HG03066 (cell line): ENCODE results near the gene PCDH15.
"Not testable (repeated sequence)": the region's sequence is repeated elsewhere in the genome, so short reads cannot be mapped to it uniquely, and the experiment has no call there.

Experiments
- ATAC-seq: cut with Tn5 transposase; IDR thresholded peaks from one replicate; pipeline ENCODE4 v1.9.1; 2021; ENCODE audit warnings: low read depth; ENCODE audit not compliant: unreplicated experiment

The PCDH15 gene

DNA sequence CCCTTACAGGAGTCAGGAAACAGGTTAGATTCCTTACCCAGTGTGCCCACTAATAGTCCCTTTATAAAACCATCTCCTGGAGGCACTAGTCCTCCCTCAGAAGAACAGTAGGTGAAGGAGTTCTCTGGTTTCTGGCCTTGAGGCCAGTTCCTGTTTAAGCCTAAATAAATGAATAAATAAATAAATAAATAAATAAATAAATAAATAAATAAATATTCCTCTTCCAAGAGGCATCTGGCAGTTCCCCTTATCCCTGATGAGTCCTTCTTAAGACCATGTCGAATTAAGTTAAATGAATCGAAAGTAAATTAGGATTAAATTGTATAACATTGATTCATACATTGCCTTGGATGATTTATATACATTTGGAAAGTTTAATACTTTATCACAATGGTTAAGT lies 223.3 kb downstream of the PCDH15 start:
- ATAC-seq: no peak

DNA sequence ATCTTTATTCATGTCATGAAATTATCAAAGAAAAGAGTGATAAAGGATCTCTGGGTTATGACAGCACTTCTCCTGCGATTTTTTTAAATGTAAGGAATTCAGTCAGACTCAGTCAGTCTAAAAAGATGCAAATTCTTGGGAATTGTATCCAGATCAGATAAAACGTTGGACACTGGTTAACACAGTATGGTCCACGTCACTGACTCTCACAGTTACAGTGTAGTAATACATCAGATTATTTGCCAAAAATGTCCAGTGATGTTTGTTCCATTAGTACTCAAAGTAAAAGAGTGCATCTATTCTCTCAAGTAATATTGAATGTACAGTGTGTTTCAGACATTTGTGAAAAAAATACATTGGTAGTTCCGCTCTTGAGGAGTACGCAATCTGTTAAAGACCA lies 224.5 kb downstream of the PCDH15 start:
- ATAC-seq: no peak

DNA sequence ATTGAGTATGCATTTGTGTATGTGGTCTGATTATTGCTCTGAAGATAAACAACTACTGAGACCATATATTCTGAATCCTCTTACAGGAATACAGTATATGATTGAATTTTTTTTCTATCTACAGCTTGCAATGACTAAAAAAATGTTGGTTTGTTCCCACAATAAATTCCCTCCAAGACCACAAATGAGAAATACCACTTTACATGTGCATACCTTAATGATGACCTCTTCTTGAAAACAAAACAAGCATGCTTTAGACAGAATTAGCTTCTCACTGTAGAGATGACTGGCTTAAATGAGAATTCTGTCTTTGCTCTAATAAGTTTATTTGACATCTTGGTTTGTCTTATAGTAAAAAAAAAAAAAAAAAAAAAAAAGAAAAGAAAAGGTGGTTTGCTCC lies 241.5 kb downstream of the PCDH15 start:
- ATAC-seq: no peak

DNA sequence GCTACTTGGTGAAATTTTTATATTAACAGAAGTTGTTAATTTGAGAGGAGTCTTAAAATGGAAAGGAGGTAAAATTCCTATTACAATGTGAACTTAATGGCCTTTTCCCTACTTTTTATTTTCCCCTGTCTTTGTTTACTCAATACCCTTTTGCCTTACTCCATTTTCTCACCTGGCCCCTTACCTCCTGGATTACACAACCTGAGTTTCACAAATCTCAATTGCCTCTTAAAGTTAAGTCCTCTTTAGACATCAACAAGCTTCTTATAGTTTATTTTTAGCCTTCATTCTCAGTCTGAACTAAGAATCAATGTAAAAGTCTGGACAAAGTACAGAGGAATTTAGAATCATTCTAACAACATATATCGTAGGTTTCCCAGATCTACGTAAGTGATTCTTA lies 247.0 kb downstream of the PCDH15 start:
- ATAC-seq: no peak

DNA sequence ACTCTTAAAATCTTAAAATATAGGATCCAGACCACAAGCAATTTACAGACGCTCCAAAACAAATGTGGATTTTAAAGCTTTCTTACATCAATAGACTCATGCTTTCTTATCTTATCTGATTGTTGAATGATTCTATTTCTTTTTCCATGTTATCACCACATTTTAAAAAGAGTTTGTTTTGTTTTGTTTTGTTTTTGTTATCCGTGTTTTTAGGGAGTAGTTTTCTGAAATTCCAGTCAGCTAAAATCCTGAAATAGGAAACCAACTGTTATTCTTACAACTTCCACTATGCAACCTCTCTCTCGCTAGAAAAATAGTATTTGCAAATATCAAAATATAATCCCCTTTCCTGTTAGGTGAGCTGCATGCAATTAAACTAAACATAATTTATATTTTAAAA lies 251.0 kb downstream of the PCDH15 start:
- no peak for ATAC-seq

DNA sequence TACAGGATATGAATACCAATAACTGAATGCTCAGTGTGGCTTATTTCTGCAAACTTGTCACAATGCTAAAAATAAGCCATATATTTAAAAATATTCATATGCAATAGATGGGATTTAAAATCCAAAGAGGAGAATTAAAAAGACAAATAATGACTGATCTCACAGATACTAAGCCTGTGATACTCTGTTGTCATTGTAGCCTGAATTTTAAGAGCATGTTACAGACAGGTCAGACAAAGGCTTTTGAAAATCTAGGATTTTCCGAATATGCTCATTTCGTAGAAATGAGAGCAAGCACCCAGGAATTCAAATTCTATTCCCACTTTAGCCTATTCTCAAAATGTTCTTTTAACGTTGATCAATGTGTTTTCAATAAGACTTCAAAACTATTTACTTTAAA lies 269.7 kb downstream of the PCDH15 start:
- no peak for ATAC-seq

DNA sequence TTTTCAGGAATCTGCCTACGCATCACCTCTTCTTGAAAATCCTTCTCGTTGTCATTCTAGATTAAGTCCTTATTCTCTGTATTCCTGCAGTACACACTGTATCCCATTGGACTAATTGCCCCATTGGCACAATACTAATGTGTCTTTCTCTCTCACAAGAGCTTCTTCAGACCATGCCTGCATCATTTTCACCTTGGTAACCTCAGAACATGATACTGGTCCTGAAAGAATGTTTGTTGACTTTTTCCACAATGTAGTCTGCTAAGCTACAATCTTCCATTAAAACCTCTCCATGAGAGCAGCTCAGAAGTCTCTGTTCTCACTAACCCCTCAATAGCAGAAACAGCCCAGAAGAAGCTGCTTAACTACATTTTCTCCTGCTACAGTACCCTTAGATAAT lies 270.7 kb downstream of the PCDH15 start:
- no peak for ATAC-seq

DNA sequence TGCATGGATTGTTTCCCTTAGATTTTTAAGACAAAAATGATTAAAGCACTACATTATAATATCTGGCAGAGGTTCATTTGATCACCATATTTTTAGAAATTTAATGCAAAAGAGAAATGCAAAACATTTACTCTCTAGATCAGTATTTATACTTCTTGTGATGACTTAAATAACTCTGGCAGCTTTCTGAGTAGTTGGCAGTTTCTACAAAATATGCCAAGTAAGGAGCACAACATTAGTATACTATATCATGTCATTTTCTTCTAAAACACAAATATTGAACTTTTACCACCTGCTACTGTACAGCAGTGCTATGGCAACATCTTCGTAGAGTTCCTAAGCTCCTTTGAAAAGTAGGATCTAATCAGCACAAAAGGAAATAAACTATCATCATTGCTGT lies 275.2 kb downstream of the PCDH15 start:
- ATAC-seq: no peak

DNA sequence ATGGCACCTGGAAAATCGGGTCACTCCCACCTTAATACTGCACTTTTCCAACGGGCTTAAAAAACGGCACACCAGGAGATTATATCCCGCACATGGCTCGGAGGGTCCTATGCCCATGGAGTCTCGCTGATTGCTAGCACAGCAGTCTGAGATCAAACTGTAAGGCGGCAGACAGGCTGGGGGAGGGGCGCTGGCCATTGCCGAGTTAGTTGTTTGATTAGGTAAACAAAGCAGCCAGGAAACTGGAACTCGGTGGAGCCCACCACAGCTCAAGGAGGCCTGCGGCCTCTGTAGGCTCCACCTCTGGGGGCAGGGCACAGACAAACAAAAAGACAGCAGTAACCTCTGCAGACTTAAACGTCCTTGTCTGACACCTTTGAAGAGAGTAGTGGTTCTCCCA lies 285.8 kb downstream of the PCDH15 start:
- not testable (repeated sequence) for ATAC-seq

DNA sequence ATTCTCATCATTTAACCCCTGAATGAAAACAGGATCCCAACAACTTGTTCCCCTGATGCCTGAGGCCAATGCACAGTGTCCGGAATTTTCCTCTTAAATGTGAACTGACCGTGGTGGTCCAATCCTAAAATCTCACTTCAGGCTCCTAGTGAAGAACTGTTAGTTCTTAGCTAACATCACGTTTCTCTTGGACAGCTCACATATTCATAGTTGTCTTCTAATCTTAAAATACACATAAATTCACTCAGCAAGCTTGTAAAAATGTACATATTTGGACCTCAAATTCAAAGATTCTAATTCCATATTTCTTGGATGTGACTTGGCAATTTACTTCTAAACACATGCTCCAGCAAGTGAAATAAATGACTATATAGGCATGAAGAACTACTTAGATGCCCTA lies 297.2 kb downstream of the PCDH15 start:
- ATAC-seq: no peak

DNA sequence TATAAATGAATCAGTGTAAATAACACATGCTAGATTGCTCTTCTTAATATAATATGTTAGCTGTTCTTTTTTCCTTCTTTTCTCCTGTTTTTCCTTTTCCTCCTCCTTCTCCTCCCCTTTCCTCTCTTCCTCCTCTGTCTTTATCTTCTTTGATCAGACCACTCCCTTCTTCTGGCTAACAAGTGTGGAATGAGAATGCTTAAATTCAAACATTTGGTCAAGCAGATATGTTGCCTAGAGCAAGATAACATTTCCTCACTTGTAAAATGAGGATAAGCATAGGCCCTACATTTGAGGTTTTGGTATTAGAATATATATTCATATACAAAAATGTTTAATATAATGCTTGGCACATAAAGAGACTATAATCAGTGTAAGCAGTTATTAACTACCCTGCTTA lies 299.1 kb downstream of the PCDH15 start:
- no peak for ATAC-seq

DNA sequence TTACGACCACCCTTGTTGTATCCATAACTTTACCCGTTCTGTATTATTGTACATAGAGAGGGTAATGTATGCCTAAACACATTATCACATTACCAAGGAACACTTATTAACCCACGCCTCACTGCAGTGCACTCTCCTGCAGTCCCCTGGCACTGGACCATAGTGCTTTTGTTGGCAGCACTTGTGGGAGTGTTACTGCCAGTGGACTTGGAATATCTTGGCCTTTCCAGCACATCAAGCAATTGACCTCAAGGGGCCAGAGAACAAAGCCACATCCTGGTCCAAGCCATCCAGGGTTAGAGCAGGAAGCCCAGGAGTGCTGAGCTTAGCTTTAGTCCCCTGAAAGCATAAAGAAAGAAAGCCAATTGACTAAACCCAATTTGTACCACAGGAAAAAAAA lies 304.2 kb downstream of the PCDH15 start:
- ATAC-seq: no peak

DNA sequence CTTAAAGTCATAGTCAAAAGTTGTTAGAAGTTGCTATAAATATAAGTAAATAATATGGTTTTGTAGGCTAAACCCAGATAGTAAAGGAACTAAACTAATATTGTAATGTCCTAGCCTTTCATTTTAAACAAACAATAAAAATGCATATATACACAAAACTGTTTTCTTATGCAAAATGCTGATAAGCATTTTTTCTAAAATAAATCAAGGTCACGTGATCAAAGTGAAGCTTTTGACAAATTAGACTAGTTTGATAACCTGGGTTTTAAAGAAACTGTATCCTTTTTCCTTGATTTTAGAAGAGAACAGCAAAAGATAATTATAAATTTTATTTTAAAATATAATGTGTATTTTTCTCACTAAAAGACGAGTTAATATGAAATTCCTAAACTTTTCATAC lies 313.3 kb downstream of the PCDH15 start:
- ATAC-seq: no peak

DNA sequence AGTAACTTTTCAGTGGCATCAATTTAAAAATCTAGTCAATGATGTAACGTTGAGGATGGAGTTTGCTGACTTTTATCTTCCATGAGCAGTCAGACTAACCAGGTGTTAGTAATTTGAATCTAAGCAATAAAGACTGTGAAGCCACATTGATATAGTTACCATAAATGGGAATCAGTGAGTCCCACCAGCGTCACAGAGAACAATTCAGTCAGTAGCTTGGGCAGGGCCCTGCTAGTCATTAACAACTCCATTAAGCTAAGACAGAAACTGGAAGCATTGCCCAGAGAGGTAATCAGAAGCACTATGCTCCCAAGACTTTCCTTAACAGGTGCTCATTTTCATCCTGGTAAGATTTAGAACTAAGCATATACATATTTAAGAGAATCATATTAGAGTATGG lies 315.1 kb downstream of the PCDH15 start:
- no peak for ATAC-seq

DNA sequence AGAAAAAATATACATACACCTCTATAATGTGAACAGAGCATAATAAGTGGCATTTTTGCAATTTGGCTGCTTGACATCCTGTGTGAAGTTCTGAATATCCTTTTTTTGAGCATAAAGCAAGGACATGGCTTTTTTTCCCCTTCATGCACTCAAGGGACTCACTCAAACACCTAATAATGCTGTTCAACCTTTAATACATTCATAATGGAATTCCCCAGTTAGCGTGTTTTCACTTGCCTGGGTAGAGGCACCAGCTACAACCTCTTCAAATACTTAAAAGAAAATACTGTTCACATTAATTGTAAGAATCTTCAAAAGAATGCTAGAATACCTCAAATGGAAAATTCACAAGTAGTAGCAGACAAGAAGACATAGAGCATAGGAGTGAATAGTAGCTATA lies 316.8 kb downstream of the PCDH15 start:
- ATAC-seq: no peak

DNA sequence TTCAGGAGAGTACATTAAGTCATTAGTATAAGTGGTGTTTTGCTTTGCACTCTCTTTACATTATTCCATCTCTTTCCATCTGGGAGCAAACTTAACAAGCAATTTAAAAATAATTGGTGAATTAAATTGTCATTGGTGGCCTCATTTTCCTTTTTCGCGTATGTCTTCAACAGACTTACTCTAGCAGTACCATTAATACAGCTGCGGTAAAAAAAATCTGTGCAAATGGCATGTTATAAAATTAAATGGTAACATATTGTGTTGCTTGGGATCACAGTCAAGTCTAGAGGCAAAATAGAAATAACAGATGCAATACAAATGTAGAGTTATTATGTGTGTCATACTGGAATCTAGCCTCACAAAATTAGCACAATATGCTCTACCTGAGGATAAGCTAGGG lies 322.4 kb downstream of the PCDH15 start:
- no peak for ATAC-seq

DNA sequence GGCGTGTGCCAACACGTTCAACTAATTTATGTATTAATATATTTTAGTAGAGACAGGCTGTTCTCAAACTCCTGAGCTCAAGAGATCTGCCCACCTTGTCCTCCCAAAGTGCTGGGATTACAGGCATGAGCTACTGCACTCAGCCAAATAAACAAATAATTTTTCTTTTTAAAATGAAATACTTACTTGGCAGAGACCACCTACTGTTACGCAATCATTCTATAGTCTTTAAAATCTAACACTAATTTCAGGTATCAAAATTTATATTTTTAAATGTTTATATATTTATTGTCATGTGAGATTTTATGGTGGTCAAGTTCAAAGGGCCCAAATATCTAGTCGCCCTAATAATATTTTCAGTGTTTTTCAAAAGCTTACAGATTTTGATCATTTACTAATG lies 323.3 kb downstream of the PCDH15 start:
- ATAC-seq: no peak

DNA sequence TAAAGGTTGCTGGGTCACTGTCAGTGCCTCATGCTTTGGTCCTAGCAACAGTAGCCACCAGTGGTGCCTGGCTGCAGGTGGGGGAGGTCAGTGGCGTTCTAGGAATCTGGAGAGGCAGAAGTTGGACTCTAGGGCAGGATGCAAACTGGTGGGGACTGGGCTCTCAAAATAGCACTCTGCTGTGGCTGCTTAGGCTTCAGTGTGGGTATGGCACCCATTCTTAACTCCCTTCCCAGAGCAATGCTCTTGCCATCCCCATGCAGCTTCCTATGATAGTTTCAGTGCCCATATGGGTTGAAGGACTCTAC lies 330.8 kb downstream of the PCDH15 start:
- ATAC-seq: no peak

DNA sequence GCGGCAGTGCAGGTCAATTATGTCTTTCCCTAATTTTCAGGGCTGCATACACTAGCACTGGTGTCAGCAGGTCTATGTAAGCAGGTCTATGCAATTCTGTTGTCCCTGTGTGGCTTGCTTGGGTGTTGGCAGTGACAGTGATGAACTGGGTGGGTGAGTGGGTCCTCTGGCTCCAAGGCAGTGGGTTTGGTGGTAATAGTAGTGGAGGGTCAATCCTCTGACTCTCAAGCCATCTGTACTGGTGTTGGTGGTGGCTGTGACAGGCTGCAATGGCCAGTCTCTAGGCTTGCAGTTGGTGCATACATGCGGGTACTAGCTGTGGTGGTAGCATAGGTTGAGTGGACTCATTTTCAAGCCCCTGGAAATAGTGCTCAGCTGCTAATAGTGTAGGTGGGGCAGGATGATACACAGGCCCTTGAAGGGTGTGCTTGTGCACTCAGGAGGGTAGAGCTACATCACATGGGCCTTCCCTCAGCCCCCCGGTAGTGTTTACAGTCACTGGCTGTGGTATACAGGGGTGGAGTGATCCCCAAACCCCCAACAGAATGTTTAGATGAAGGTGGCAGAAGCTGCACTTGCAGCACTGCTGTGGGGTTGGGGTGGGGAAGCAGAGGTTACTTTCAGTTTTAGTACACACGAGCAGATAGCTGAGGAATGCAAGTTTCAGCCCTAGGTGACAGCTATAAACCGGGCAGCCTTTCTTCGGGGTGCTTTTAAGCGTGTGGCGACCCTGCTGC lies 331.3 kb downstream of the PCDH15 start:
- ATAC-seq: no peak

DNA sequence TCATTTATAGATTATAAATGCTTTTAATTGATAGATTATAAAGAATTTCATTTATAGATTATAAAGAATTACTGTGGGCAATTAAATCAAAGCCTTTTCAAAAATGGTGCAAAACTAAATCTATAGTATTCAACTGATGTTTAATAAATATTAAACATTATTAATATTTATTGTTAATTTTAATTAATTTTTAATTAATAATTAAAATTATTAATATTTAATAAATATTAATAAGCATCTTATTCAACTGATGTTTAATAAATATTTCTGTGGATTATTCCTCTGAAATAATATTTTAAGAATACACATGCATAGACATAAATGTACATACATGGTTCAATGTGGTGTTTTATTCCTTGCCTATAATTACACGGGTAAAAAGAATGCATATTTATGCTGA lies 346.8 kb downstream of the PCDH15 start:
- no peak for ATAC-seq

DNA sequence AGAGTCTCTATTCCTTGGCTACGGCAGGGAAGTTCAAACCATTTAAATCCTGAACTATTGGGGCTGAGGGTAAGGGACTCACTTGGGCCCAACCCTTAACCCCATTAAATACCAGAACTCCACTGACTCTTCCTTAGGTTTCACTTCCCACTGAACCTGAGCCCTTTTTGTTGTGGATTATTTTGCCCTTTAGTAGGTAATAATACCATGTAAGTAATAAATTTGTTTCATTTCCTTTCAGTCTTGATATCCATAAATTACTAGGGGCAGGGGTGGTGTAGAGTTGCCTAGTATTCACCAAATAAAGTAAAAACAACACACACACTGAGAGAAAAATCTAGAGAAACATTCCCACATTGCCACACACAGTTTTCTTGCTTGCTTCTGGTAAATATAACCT lies 352.0 kb downstream of the PCDH15 start:
- no peak for ATAC-seq

DNA sequence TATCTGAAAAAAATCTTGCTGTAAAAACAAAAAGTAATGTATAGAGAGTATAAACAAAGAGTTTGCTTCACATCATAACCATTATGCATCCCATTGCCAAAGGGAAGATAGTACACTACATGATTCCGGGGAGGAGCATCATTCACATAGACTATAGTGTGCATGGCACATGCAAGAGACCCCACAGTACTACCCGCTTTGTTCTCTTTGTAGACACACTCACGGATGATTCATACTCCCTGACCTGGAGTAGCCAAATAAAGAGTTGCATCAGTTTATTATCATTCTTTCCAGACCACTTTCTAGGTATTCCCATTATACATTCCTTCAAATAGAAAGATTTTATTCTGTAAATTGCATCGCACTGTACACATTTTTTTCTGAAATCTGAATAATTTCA lies 356.9 kb downstream of the PCDH15 start:
- ATAC-seq: no peak

DNA sequence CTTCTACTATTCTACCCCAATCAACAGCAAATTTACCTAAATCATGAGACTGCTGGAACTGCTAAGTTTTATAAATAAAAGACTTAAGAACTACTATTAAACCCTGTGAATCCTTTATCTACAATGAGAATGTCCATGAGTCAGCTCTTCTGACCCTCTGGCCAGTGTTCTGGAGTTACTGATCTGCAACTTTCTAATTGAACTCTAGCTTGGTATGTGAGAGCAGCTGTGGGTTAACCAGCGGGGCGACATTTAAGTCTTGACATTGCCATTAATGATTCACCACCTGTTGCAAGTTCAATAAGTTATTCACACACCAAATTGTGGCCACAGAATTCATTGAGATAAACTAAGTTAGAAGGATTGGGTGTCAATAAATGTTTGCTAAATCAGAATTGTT lies 359.8 kb downstream of the PCDH15 start:
- no peak for ATAC-seq
